Neural cell (in vitro differentiated cells): ENCODE results near the gene DGCR8. TPM values are rescaled to one million over a fixed set of nuclear protein-coding genes. Genes with fewer than 3 reads are reported as not detected.

ENCODE experiments used
- H2AFZ ChIP-seq: fragments of 200-600, 300-800 bp; sonication (generic), shearing (Covaris generic); 2 replicates; pipeline ENCODE4 v1.6.0; 2014; ENCODE audit warnings: low read depth, mild to moderate bottlenecking, antibody characterized with exemption, low read length, moderate library complexity
- H3F3A ChIP-seq: fragments of 200-600 bp; shearing (Covaris generic); 2 replicates; pipeline ENCODE4 v1.6.1; 2016; ENCODE audit warnings: mild to moderate bottlenecking, moderate library complexity, mixed read lengths, antibody characterized with exemption, low read length; ENCODE audit not compliant: insufficient read depth, poor library complexity, severe bottlenecking
- H3K27ac ChIP-seq: fragments of 200-600, 300-800 bp; sonication (generic), shearing (Covaris generic); 2 replicates; pipeline ENCODE4 v1.5.1; 2014; ENCODE audit warnings: mild to moderate bottlenecking, low read length, moderate library complexity
- H3K27me3 ChIP-seq: fragments of 300-800, 200-600 bp; sonication (generic), shearing (Covaris generic); 2 replicates; pipeline ENCODE4 v1.6.0; 2014; ENCODE audit warnings: mild to moderate bottlenecking, low read depth, low read length, moderate library complexity; ENCODE audit not compliant: insufficient read depth
- H3K36me3 ChIP-seq: fragments of 300-800, 200-600 bp; sonication (generic), shearing (Covaris generic); 2 replicates; pipeline ENCODE4 v1.5.1; 2014; ENCODE audit warnings: mild to moderate bottlenecking, antibody characterized with exemption, low read length, moderate library complexity; ENCODE audit not compliant: insufficient read depth
- H3K4me2 ChIP-seq: fragments of 300-800, 200-600 bp; sonication (generic), shearing (Covaris generic); 2 replicates; pipeline ENCODE4 v1.6.0; 2014; ENCODE audit warnings: mild to moderate bottlenecking, low read length
- H3K4me3 ChIP-seq: fragments of 300-800, 200-600 bp; sonication (generic), shearing (Covaris generic); 2 replicates; pipeline ENCODE4 v1.5.1; 2014; ENCODE audit warnings: mild to moderate bottlenecking, low read length, moderate library complexity
- H3K79me2 ChIP-seq: fragments of 200-600 bp; shearing (Covaris generic); replicated peaks from 2 replicates; pipeline ENCODE4 v1.6.0; 2014; ENCODE audit warnings: mild to moderate bottlenecking, low read length, moderate library complexity; ENCODE audit not compliant: insufficient read depth
- H3K9ac ChIP-seq: fragments of 300-800, 200-600 bp; sonication (generic), shearing (Covaris generic); 2 replicates; pipeline ENCODE4 v1.6.1; 2016; ENCODE audit warnings: mild to moderate bottlenecking, low read length, mixed read lengths
- H3K9me2 ChIP-seq: fragments of 200-600 bp; shearing (Covaris generic); 2 replicates; pipeline ENCODE4 v1.6.1; 2016; ENCODE audit warnings: mild to moderate bottlenecking, low read length, mixed read lengths; ENCODE audit not compliant: insufficient read depth
- H3K9me3 ChIP-seq: fragments of 200-600, 300-800 bp; sonication (generic), shearing (Covaris generic); 2 replicates; pipeline ENCODE4 v1.6.1; 2016; ENCODE audit warnings: mild to moderate bottlenecking, mixed run types, low read length, moderate library complexity, mixed read lengths
- H4K20me1 ChIP-seq: fragments of 200-600 bp; shearing (Covaris generic); 2 replicates; pipeline ENCODE4 v1.6.1; 2016; ENCODE audit warnings: mild to moderate bottlenecking, mixed run types; ENCODE audit not compliant: insufficient read depth
- EP300 ChIP-seq: fragments of 450-650 bp; conservative IDR thresholded peaks from 2 replicates; pipeline ENCODE4 v1.6.1; 2014; ENCODE audit warnings: antibody characterized with exemption, mild to moderate bottlenecking, moderate library complexity; ENCODE audit not compliant: poor library complexity, severe bottlenecking
- EZH2 ChIP-seq: fragments of 200-600, 300-800 bp; shearing (Covaris generic), sonication (generic); IDR thresholded peaks from 2 replicates; pipeline ENCODE4 v1.6.1; 2014; ENCODE audit warnings: antibody characterized with exemption, low read length, borderline replicate concordance, mild to moderate bottlenecking; ENCODE audit not compliant: insufficient read depth, poor library complexity, severe bottlenecking
- MXI1 ChIP-seq: fragments of 450-650 bp; conservative IDR thresholded peaks from 2 replicates; pipeline ENCODE4 v1.6.1; 2014; ENCODE audit warnings: antibody characterized with exemption, mild to moderate bottlenecking; ENCODE audit not compliant: poor library complexity, severe bottlenecking
- POLR2AphosphoS5 ChIP-seq: IDR thresholded peaks from 2 replicates; pipeline ENCODE4 v1.6.1; 2012
- RAD21 ChIP-seq: fragments of 450-650 bp; conservative IDR thresholded peaks from 2 replicates; pipeline ENCODE4 v1.6.1; 2014; ENCODE audit warnings: antibody characterized with exemption, mild to moderate bottlenecking, moderate library complexity
- SMC3 ChIP-seq: fragments of 450-650 bp; conservative IDR thresholded peaks from 2 replicates; pipeline ENCODE4 v1.6.1; 2014; ENCODE audit warnings: antibody characterized with exemption, mild to moderate bottlenecking, moderate library complexity; ENCODE audit not compliant: poor library complexity
- TAF1 ChIP-seq: IDR thresholded peaks from 2 replicates; pipeline ENCODE4 v1.6.1; 2012; ENCODE audit warnings: low read depth
- polyA plus RNA-seq: library from polyadenylated mRNA; depleted of rRNA; stranded (reverse); fragments of >200 nt; gene quantifications from 2 replicates; pipeline ENCODE4 v1.2.3, GENCODE V29; 2014
- TF ChIP-seq, protein P1 (sequence below): IDR thresholded peaks from 2 replicates; pipeline ENCODE4 v1.6.1; 2012; ENCODE audit warnings: borderline replicate concordance
- TF ChIP-seq, protein P2 (sequence below): fragments of 450-650 bp; IDR thresholded peaks from 2 replicates; pipeline ENCODE4 v1.5.1; 2014; ENCODE audit warnings: antibody characterized with exemption, mild to moderate bottlenecking, moderate library complexity; ENCODE audit not compliant: poor library complexity, severe bottlenecking

Gene DGCR8
- polyA plus RNA-seq, 1 donor from 2014 or later: 48.9 TPM

DNA sequence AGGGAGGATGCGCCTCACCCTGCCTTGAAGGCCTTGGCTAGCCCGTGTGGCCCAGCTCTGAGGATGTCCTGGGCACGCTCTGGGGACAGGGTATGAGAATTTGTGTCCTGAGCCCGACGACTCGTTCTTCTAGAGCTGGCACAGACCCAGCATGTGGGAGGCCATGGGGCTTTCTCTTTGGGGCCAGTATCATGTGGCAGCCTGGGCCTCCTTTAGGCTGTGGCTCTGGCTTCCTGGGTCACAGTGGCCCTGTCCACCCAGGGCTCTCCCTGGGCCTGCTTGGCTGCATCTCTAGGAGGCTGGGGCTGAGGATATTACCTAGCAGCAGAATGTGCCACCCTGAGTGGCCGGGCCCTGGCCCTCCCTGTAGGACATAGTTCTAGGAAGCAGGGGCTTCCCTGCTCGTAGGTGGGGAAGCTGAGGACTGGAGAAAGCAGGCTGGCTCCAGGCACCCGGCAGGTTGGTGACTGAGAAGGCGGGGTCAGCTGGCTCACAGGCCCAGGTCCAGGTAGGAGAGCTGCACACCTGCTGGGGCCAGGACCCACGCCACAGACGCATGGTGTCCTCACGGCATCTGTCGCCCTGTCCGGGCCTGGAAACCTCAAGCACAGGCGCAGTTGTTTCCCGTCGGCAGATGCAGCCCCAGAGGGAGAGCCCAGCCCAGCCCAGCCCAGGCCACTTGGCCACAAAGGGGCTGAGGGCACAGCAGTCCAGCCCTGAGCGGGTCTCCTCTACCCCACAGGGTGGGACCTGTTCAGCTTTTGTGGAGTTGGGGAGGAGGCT, 64.0 kb downstream of the DGCR8 start:
- Histone ChIP-seq H3K9me2 (no peaks in the 10 kb centered on the region), H3K36me3 (no peaks in the 10 kb centered on the region), H3K4me2 (no peak overlapping the region), H4K20me1 (no peaks in the 10 kb centered on the region), H2AFZ (no peak overlapping the region), H3K9me3 (no peaks in the 10 kb centered on the region), H3K27me3 (no peaks in the 10 kb centered on the region), H3F3A (no peaks in the 10 kb centered on the region), H3K27ac (no peak overlapping the region), H3K4me3 (no peak overlapping the region), H3K9ac (no peak overlapping the region), H3K79me2 (no peaks in the 10 kb centered on the region)
- TF ChIP-seq POLR2AphosphoS5 (no peak), EP300 (no peak), MXI1 (no peak), SMC3 (no peak), RAD21 (no peak), EZH2 (no peak), TAF1 (no peak)
- TF ChIP-seq, protein P1, sequence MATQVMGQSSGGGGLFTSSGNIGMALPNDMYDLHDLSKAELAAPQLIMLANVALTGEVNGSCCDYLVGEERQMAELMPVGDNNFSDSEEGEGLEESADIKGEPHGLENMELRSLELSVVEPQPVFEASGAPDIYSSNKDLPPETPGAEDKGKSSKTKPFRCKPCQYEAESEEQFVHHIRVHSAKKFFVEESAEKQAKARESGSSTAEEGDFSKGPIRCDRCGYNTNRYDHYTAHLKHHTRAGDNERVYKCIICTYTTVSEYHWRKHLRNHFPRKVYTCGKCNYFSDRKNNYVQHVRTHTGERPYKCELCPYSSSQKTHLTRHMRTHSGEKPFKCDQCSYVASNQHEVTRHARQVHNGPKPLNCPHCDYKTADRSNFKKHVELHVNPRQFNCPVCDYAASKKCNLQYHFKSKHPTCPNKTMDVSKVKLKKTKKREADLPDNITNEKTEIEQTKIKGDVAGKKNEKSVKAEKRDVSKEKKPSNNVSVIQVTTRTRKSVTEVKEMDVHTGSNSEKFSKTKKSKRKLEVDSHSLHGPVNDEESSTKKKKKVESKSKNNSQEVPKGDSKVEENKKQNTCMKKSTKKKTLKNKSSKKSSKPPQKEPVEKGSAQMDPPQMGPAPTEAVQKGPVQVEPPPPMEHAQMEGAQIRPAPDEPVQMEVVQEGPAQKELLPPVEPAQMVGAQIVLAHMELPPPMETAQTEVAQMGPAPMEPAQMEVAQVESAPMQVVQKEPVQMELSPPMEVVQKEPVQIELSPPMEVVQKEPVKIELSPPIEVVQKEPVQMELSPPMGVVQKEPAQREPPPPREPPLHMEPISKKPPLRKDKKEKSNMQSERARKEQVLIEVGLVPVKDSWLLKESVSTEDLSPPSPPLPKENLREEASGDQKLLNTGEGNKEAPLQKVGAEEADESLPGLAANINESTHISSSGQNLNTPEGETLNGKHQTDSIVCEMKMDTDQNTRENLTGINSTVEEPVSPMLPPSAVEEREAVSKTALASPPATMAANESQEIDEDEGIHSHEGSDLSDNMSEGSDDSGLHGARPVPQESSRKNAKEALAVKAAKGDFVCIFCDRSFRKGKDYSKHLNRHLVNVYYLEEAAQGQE: no peak
- TF ChIP-seq, protein P2, sequence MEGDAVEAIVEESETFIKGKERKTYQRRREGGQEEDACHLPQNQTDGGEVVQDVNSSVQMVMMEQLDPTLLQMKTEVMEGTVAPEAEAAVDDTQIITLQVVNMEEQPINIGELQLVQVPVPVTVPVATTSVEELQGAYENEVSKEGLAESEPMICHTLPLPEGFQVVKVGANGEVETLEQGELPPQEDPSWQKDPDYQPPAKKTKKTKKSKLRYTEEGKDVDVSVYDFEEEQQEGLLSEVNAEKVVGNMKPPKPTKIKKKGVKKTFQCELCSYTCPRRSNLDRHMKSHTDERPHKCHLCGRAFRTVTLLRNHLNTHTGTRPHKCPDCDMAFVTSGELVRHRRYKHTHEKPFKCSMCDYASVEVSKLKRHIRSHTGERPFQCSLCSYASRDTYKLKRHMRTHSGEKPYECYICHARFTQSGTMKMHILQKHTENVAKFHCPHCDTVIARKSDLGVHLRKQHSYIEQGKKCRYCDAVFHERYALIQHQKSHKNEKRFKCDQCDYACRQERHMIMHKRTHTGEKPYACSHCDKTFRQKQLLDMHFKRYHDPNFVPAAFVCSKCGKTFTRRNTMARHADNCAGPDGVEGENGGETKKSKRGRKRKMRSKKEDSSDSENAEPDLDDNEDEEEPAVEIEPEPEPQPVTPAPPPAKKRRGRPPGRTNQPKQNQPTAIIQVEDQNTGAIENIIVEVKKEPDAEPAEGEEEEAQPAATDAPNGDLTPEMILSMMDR: no peak

DNA sequence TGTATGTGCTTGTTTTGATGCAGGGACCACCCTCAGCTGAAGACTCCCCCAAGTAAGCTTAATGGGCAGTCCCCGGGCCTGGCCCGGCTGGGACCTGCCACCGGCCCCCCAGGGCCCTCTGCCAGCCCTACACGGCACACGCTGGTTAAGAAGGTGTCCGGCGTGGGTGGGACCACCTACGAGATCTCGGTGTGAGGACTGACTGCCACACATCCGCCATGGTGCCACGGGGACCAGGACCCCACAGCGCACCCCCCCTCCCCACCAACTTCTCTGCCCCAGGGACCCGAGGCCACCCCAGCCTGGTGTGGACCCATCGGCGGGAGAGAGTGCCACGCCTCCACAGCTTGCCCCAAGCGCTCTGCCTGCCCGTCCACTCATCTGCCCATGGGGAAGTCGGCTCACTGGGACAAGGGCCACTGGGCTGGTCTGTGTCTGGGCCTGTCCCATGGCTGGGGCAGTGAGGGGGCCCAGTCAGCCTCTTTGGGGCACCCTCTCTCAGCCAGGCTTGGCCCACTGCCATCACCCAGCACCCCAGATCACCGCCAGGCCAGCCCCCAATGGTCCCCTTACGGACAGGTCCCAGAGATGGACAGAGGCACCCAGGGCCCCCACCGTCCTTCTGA, 65.3 kb downstream of the DGCR8 start:
- H3K4me2 ChIP-seq: no peak overlapping the region
- no peak overlapping the region for H3K4me3 ChIP-seq
- H2AFZ ChIP-seq: no peak overlapping the region
- H3K79me2 ChIP-seq: no peaks in the 10 kb centered on the region
- H3K36me3 ChIP-seq: no peaks in the 10 kb centered on the region
- TF ChIP-seq SMC3: no peak
- no peak for TF ChIP-seq EP300
- no peak for TF ChIP-seq RAD21
- no peak for TF ChIP-seq POLR2AphosphoS5
- TF ChIP-seq TAF1: no peak
- TF ChIP-seq, protein P2: no peak
- TF ChIP-seq MXI1: no peak
- no peak for TF ChIP-seq EZH2
- TF ChIP-seq, protein P1: no peak
- no peaks in the 10 kb centered on the region for H3F3A ChIP-seq
- H3K9ac ChIP-seq: no peak overlapping the region
- H3K27ac ChIP-seq: no peak overlapping the region
- no peaks in the 10 kb centered on the region for H3K27me3 ChIP-seq
- H3K9me3 ChIP-seq: no peaks in the 10 kb centered on the region
- H4K20me1 ChIP-seq: no peaks in the 10 kb centered on the region
- H3K9me2 ChIP-seq: no peaks in the 10 kb centered on the region
